Subcutaneous abdominal adipose tissue (tissue), 5 donors: Measurements from ENCODE around the gene SLC23A2.

ENCODE experiments used
- H3K27ac ChIP-seq: one replicate; pipeline ENCODE4 v1.7.0; 2013; ENCODE audit warnings: low read depth, mild to moderate bottlenecking, inconsistent platforms, low read length, moderate library complexity
- H3K27me3 ChIP-seq, 5 donors: one replicate each; pipeline ENCODE4 v1.7.0; 2013; ENCODE audit warnings: low read length in 5 of 5, inconsistent platforms in 1 of 5; ENCODE audit not compliant: control insufficient read depth in 5 of 5, insufficient read depth in 4 of 5
- H3K36me3 ChIP-seq, 5 donors: one replicate each; pipeline ENCODE4 v1.7.0; 2013; ENCODE audit warnings: low read length in 5 of 5; ENCODE audit not compliant: control insufficient read depth in 5 of 5, insufficient read depth in 5 of 5
- H3K4me1 ChIP-seq, 5 donors: one replicate each; pipeline ENCODE4 v1.7.0; 2013; ENCODE audit warnings: low read length in 5 of 5, mild to moderate bottlenecking in 3 of 5, moderate library complexity in 1 of 5; ENCODE audit not compliant: control insufficient read depth in 5 of 5, insufficient read depth in 5 of 5
- H3K4me3 ChIP-seq, 5 donors: one replicate each; pipeline ENCODE4 v1.7.0; 2013; ENCODE audit warnings: low read length in 5 of 5, low read depth in 1 of 5
- H3K9ac ChIP-seq, 5 donors: one replicate each; pipeline ENCODE4 v1.7.0; 2013; ENCODE audit warnings: low read length in 5 of 5, mild to moderate bottlenecking in 4 of 5, moderate library complexity in 3 of 5
- H3K9me3 ChIP-seq, 5 donors: one replicate each; pipeline ENCODE4 v1.7.0; 2013; ENCODE audit warnings: low read length in 5 of 5; ENCODE audit not compliant: control insufficient read depth in 5 of 5
- donor health status: healthy.
- donor health status: healthy.
- donor health status: healthy.
- donor health status: healthy.
- donor health status: healthy.

The SLC23A2 gene

GRCh38 chr20:4942331-4942730 is 59.0 kb downstream of the SLC23A2 start:
- H3K27ac ChIP-seq = no peak overlapping the region
- no peaks in the 10 kb centered on the region for H3K27me3 ChIP-seq
- peaks cover 0 to 3% (median 0%) of the 10 kb centered on the region in 5 donors for H3K36me3 ChIP-seq
- H3K9me3 ChIP-seq = no peaks in the 10 kb centered on the region
- H3K9ac ChIP-seq = no peak overlapping the region
- H3K4me1 ChIP-seq = peaks cover 3 to 10% (median 5%) of the 10 kb centered on the region in 5 donors
- H3K4me3 ChIP-seq = no peak overlapping the region

- Histone ChIP-seq H3K27ac (no peak overlapping the region), H3K9ac (no peak overlapping the region), H3K36me3 (no peaks in the 10 kb centered on the region), H3K4me3 (no peak overlapping the region), H3K9me3 (no peaks in the 10 kb centered on the region), H3K4me1 (peaks cover 0 to 9% (median 5%) of the 10 kb centered on the region in 5 donors), H3K27me3 (no peaks in the 10 kb centered on the region)
Measured at GRCh38 chr20:4937407-4938319, 63.6 kb downstream of the SLC23A2 start.

- no peak overlapping the region for H3K9ac ChIP-seq
- H3K27me3 ChIP-seq = no peaks in the 10 kb centered on the region
- no peak overlapping the region for H3K27ac ChIP-seq
- peaks cover 0 to 2% (median 2%) of the 10 kb centered on the region in 5 donors for H3K4me1 ChIP-seq
- no peak overlapping the region for H3K4me3 ChIP-seq
- H3K36me3 ChIP-seq = peaks cover 3 to 6% (median 5%) of the 10 kb centered on the region in 5 donors
- no peaks in the 10 kb centered on the region for H3K9me3 ChIP-seq
Measured at GRCh38 chr20:4936851-4937406, 64.4 kb downstream of the SLC23A2 start.

- Histone ChIP-seq H3K27me3 (no peaks in the 10 kb centered on the region), H3K4me3 (no peak overlapping the region), H3K27ac (no peak overlapping the region), H3K9me3 (no peaks in the 10 kb centered on the region), H3K36me3 (peaks cover 4 to 11% (median 7%) of the 10 kb centered on the region in 5 donors), H3K4me1 (no peaks in the 10 kb centered on the region), H3K9ac (no peak overlapping the region)
Measured at GRCh38 chr20:4936392-4936850, 64.9 kb downstream of the SLC23A2 start.

- peaks cover 0 to 3% (median 2%) of the 10 kb centered on the region in 5 donors for H3K4me1 ChIP-seq
- H3K36me3 ChIP-seq = peaks cover 4 to 16% (median 10%) of the 10 kb centered on the region in 5 donors
- H3K27ac ChIP-seq = no peak overlapping the region
- H3K9me3 ChIP-seq = no peaks in the 10 kb centered on the region
- H3K4me3 ChIP-seq = no peak overlapping the region
- H3K9ac ChIP-seq = no peak overlapping the region
- no peaks in the 10 kb centered on the region for H3K27me3 ChIP-seq
Measured at GRCh38 chr20:4932061-4932460, 69.2 kb downstream of the SLC23A2 start.

GRCh38 chr20:4929686-4930397 is 71.5 kb downstream of the SLC23A2 start:
- no peaks in the 10 kb centered on the region for H3K9me3 ChIP-seq
- H3K9ac ChIP-seq = no peak overlapping the region
- no peak overlapping the region for H3K27ac ChIP-seq
- H3K36me3 ChIP-seq = peaks cover 4 to 16% (median 10%) of the 10 kb centered on the region in 5 donors
- no peak overlapping the region for H3K4me3 ChIP-seq
- H3K4me1 ChIP-seq = peaks cover 3 to 19% (median 10%) of the 10 kb centered on the region in 5 donors
- H3K27me3 ChIP-seq = no peaks in the 10 kb centered on the region

- peak overlapping the region in 1 of 5 donors; percentile 49 for H3K9ac ChIP-seq
- no peaks in the 10 kb centered on the region for H3K9me3 ChIP-seq
- peaks cover 3 to 23% (median 10%) of the 10 kb centered on the region in 5 donors for H3K4me1 ChIP-seq
- peak overlapping the region in 3 of 5 donors; percentile 19 to 34 (median 20) for H3K4me3 ChIP-seq
- no peaks in the 10 kb centered on the region for H3K27me3 ChIP-seq
- peak overlapping the region; percentile 63 for H3K27ac ChIP-seq
- H3K36me3 ChIP-seq = peaks cover 0 to 7% (median 3%) of the 10 kb centered on the region in 5 donors
Measured at GRCh38 chr20:4926531-4927156, 74.7 kb downstream of the SLC23A2 start.

GRCh38 chr20:4925842-4926530 is 75.3 kb downstream of the SLC23A2 start:
- Histone ChIP-seq H3K27me3 (no peaks in the 10 kb centered on the region), H3K9ac (peak overlapping the region in 2 of 5 donors; percentile 17 to 34), H3K4me3 (peak overlapping the region in 2 of 5 donors; percentile 19 to 20), H3K9me3 (no peaks in the 10 kb centered on the region), H3K36me3 (peaks cover 0 to 3% (median 0%) of the 10 kb centered on the region in 5 donors), H3K27ac (peak overlapping the region; percentile 63), H3K4me1 (peaks cover 3 to 23% (median 10%) of the 10 kb centered on the region in 5 donors)

- Histone ChIP-seq H3K4me1 (peaks cover 3 to 23% (median 10%) of the 10 kb centered on the region in 5 donors), H3K27ac (no peak overlapping the region), H3K4me3 (no peak overlapping the region), H3K36me3 (no peaks in the 10 kb centered on the region), H3K9me3 (no peaks in the 10 kb centered on the region), H3K27me3 (no peaks in the 10 kb centered on the region), H3K9ac (no peak overlapping the region)
Measured at GRCh38 chr20:4924446-4924845, 76.9 kb downstream of the SLC23A2 start.
